Nephron (organoid): ENCODE measurements around the gene BCAS3.

Experiments used
- H3K27ac Mint-ChIP-seq, 3 experiments: 2 replicates each; pipeline ENCODE4 v1.8.0; 2020; ENCODE audit warnings: mixed read lengths in 3 of 3, mild to moderate bottlenecking in 2 of 3, moderate library complexity in 1 of 3
- H3K27me3 Mint-ChIP-seq: 2 replicates; pipeline ENCODE4 v1.8.0; 2021; ENCODE audit warnings: low read depth, mild to moderate bottlenecking, moderate library complexity, mixed read lengths
- H3K36me3 Mint-ChIP-seq: 2 replicates; pipeline ENCODE4 v1.8.0; 2020; ENCODE audit warnings: low read depth, mixed read lengths
- H3K4me1 Mint-ChIP-seq: 2 replicates; pipeline ENCODE4 v1.8.0; 2020; ENCODE audit warnings: mixed read lengths
- H3K4me3 Mint-ChIP-seq, 3 experiments: 2 replicates each; pipeline ENCODE4 v1.8.0; 2020; ENCODE audit warnings: mild to moderate bottlenecking in 3 of 3, mixed read lengths in 3 of 3, moderate library complexity in 2 of 3
- H3K9me3 Mint-ChIP-seq: 2 replicates; pipeline ENCODE4 v1.8.0; 2020; ENCODE audit warnings: mixed read lengths
- TF ChIP-seq, protein P1 (sequence below), 3 experiments: fragments of 200-600 bp; sonication (generic); IDR thresholded peaks; one replicate each; pipeline ENCODE4 v1.5.0; 2021; ENCODE audit warnings: antibody characterized with exemption in 3 of 3; ENCODE audit not compliant: unreplicated experiment in 3 of 3

Gene BCAS3

DNA sequence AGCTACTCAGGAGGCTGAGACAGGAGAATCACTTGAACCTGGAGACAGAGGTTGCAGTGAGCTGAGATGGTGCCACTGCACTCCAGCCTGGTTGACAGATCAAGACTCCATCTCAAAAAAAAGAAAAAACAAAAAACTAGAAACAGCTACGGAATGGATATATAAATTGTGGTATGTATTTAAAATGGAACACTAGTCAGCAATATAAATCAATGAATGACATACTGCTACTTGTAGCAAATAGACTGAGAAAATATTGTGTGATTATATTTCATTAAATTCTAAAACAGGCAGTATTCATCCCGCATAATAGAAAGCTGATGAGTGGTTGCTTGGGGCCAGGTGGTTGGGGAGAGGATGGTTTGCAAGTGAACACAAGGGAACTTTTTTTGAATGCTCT is 261.7 kb downstream of the BCAS3 start:
- Mint-ChIP-seq H3K4me1 (peaks cover 6% of the 10 kb centered on the region), H3K27ac (no peak overlapping the region), H3K4me3 (no peak overlapping the region), H3K36me3 (no peaks in the 10 kb centered on the region), H3K27me3 (no peaks in the 10 kb centered on the region), H3K9me3 (peaks cover 6% of the 10 kb centered on the region)
- TF ChIP-seq, protein P1, sequence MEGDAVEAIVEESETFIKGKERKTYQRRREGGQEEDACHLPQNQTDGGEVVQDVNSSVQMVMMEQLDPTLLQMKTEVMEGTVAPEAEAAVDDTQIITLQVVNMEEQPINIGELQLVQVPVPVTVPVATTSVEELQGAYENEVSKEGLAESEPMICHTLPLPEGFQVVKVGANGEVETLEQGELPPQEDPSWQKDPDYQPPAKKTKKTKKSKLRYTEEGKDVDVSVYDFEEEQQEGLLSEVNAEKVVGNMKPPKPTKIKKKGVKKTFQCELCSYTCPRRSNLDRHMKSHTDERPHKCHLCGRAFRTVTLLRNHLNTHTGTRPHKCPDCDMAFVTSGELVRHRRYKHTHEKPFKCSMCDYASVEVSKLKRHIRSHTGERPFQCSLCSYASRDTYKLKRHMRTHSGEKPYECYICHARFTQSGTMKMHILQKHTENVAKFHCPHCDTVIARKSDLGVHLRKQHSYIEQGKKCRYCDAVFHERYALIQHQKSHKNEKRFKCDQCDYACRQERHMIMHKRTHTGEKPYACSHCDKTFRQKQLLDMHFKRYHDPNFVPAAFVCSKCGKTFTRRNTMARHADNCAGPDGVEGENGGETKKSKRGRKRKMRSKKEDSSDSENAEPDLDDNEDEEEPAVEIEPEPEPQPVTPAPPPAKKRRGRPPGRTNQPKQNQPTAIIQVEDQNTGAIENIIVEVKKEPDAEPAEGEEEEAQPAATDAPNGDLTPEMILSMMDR (IDR thresholded peaks at IDR 0.05; ENCODE audit: unreplicated experiment in 3 of 3) = no peak

DNA sequence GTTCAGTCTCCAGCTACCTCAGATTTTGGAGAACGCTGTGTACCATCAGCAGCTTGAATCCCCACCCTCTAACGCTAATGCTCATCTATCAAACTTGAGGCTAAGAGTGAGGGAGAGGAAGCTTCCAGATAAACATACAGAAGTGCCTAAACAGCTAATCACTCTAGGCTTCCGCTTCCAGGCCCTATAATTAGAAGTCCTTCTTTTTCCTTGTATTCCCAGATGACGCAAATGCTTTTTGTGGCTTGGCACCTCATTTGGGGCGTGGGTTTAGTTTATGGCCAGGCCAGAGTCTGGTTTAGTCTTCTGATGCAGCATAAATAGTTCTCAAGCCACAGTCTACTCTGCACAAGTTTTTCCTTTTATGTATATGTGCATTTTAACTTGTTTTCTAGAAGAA is 263.4 kb downstream of the BCAS3 start:
- Mint-ChIP-seq H3K27ac (peak overlapping the region in 1 of 3 experiments; percentile 14), H3K4me3 (no peak overlapping the region), H3K36me3 (no peaks in the 10 kb centered on the region), H3K9me3 (peaks cover 6% of the 10 kb centered on the region), H3K27me3 (no peaks in the 10 kb centered on the region), H3K4me1 (peaks cover 6% of the 10 kb centered on the region)
- TF ChIP-seq, protein P1 (IDR thresholded peaks at IDR 0.05; ENCODE audit: unreplicated experiment in 3 of 3) = no peak

DNA sequence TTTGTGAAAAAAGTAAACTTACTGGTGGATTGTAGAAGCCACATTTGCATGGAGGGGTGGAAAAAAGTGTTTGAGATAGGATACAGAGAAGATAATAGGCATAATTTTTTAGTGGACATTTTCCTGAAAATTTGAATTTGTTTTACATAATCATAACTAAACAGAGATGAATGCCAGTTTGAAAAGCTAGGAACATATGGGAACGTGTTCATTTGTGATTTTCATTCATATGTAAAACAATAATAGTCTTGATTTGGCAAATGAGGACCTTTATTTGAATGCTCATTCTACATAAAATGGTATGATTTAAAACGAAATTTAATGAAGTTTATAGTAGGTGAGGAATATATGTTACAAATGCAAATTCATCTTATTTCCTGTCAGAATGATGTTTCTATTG is 263.9 kb downstream of the BCAS3 start:
- TF ChIP-seq, protein P1 (IDR thresholded peaks at IDR 0.05; ENCODE audit: unreplicated experiment in 3 of 3) = no peak
- Mint-ChIP-seq H3K27me3 (no peaks in the 10 kb centered on the region), H3K36me3 (no peaks in the 10 kb centered on the region), H3K9me3 (peaks cover 6% of the 10 kb centered on the region), H3K4me3 (no peak overlapping the region), H3K4me1 (peaks cover 6% of the 10 kb centered on the region), H3K27ac (no peak overlapping the region)

DNA sequence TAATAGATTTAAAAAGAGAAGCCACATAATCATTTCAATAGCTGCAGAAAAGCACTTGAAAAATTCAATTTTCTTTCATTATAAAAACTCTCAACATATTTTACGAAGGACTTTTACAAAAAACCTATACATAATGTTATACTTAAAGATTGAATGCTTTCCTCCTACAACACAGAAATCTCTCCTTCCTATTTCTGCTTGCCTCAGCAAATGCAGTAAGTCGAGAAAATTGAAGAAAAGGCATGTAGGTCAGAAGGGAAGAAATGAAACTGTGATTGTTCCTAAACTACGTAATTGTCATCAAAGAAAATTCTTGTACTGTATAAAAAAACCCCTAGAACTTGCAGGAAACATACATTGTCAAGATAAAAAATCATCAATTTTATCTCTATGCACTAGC is 267.1 kb downstream of the BCAS3 start:
- Mint-ChIP-seq H3K36me3 (peaks cover 3% of the 10 kb centered on the region), H3K4me3 (no peak overlapping the region), H3K9me3 (no peaks in the 10 kb centered on the region), H3K27ac (no peak overlapping the region), H3K27me3 (no peaks in the 10 kb centered on the region), H3K4me1 (peaks cover 6% of the 10 kb centered on the region)
- TF ChIP-seq, protein P1 (IDR thresholded peaks at IDR 0.05; ENCODE audit: unreplicated experiment in 3 of 3) = no peak

DNA sequence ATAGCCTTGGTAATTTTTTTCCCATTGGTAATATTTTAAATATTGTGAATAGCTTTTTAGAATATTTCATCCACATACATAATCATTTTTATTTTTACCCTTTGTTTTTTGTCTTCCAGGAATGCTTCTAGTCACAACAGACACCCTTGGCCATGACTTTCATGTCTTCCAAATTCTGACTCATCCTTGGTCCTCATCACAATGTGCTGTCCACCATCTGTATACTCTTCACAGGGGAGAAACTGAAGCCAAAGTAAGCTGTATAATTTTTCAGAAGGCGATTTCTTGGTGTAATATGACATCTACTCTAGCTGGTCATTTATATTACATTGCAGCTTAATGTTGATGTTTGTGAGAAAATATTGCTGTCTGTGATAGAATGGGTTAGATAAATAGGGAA is 269.4 kb downstream of the BCAS3 start:
- no peaks in the 10 kb centered on the region for H3K27me3 Mint-ChIP-seq
- no peak overlapping the region for H3K4me3 Mint-ChIP-seq
- H3K4me1 Mint-ChIP-seq = no peaks in the 10 kb centered on the region
- H3K36me3 Mint-ChIP-seq = peaks cover 3% of the 10 kb centered on the region
- TF ChIP-seq, protein P1 (IDR thresholded peaks at IDR 0.05; ENCODE audit: unreplicated experiment in 3 of 3) = no peak
- no peak overlapping the region for H3K27ac Mint-ChIP-seq
- H3K9me3 Mint-ChIP-seq = no peaks in the 10 kb centered on the region

DNA sequence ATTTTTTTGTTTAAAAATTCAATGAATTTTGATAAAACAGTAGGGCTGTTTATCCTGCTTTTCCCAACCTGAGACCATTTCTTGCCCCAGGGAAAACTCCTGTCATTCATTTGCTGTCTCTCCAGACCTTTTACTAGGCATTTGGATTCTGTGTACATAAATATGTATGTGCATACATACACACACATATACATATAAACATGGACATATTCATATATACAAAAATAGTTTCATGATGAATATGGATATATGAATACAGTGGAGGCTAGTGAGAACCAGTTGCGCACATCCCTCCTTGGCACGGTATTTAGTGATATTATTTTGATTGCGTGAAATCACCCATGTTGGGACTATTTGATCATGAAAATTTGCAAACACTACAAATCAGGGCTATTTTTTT is 269.9 kb downstream of the BCAS3 start:
- no peaks in the 10 kb centered on the region for H3K27me3 Mint-ChIP-seq
- peaks cover 3% of the 10 kb centered on the region for H3K36me3 Mint-ChIP-seq
- no peak overlapping the region for H3K4me3 Mint-ChIP-seq
- TF ChIP-seq, protein P1 (IDR thresholded peaks at IDR 0.05; ENCODE audit: unreplicated experiment in 3 of 3) = no peak
- no peaks in the 10 kb centered on the region for H3K9me3 Mint-ChIP-seq
- no peak overlapping the region for H3K27ac Mint-ChIP-seq
- H3K4me1 Mint-ChIP-seq = no peaks in the 10 kb centered on the region
